CD4-positive, alpha-beta T cell (primary cell): ENCODE data around the gene DSC3. TPM values are rescaled to one million over a fixed set of nuclear protein-coding genes. Genes with fewer than 3 reads are reported as not detected.
A peak's percentile ranks its signal among the peaks of the same experiment; 100 is the strongest.

Experiments
- ATAC-seq: fragments of 200-7000 bp; cut with Tn5 transposase; one replicate; pipeline ENCODE4 v1.10.0; 2022; ENCODE audit warnings: mild to moderate bottlenecking; ENCODE audit not compliant: poor library complexity
- CTCF ChIA-PET: fragments of 350-600 bp; sonication (Branson Sonifier 250); formaldehyde crosslinking; loops from one replicate; lab custom pipeline; 2021; ENCODE audit warnings: antibody characterized with exemption, inconsistent platforms; lab: Charles Lee
- POLR2A ChIA-PET: fragments of 350-600 bp; sonication (Branson Sonifier 250); formaldehyde crosslinking; loops from one replicate; lab custom pipeline; 2021; ENCODE audit warnings: antibody characterized with exemption, inconsistent platforms; lab: Charles Lee
- DNase-seq, 14 experiments: peaks; one replicate each; pipeline ENCODE4 v3.0.0-alpha.2; 2013 to 2020; ENCODE audit warnings: mixed read lengths in 2 of 14
- H3K27ac ChIP-seq, 2 donors: one replicate each; pipeline versions ENCODE4 v1.5.1 to v1.7.0; 2013; ENCODE audit warnings: low read length in 2 of 2, low read depth in 1 of 2, mild to moderate bottlenecking in 1 of 2
- H3K27me3 ChIP-seq, 2 experiments: 1 replicate in 1 of 2; 2 replicates in 1 of 2; pipeline versions ENCODE4 v1.6.1 to v1.7.0; 2013; ENCODE audit warnings: low read length in 2 of 2, control low read depth in 1 of 2, mild to moderate bottlenecking in 1 of 2, moderate library complexity in 1 of 2; ENCODE audit not compliant: insufficient read depth in 2 of 2, control insufficient read depth in 1 of 2
- H3K36me3 ChIP-seq: one replicate; pipeline ENCODE4 v1.6.1; 2013; ENCODE audit warnings: low read length, control low read depth; ENCODE audit not compliant: insufficient read depth
- H3K4me1 ChIP-seq: one replicate; pipeline ENCODE4 v1.6.1; 2013; ENCODE audit warnings: low read length, control low read depth; ENCODE audit not compliant: insufficient read depth
- H3K4me3 ChIP-seq: one replicate; pipeline ENCODE4 v1.5.1; 2013; ENCODE audit warnings: mild to moderate bottlenecking, low read length, moderate library complexity
- H3K9me3 ChIP-seq, 2 experiments: 1 replicate in 1 of 2; 2 replicates in 1 of 2; pipeline versions ENCODE4 v1.6.1 to v1.7.0; 2013; ENCODE audit warnings: low read length in 2 of 2, mild to moderate bottlenecking in 2 of 2, control low read depth in 1 of 2, moderate library complexity in 1 of 2; ENCODE audit not compliant: control insufficient read depth in 1 of 2, insufficient read depth in 1 of 2
- H3K27ac Mint-ChIP-seq: one replicate; pipeline ENCODE4 v1.8.0; 2020; ENCODE audit warnings: mixed read lengths
- H3K27me3 Mint-ChIP-seq: one replicate; pipeline ENCODE4 v1.8.0; 2021; ENCODE audit warnings: mixed read lengths
- H3K36me3 Mint-ChIP-seq: one replicate; pipeline ENCODE4 v1.8.0; 2021; ENCODE audit warnings: low read depth, mixed read lengths
- H3K4me1 Mint-ChIP-seq: one replicate; pipeline ENCODE4 v1.8.0; 2021; ENCODE audit warnings: low read depth, mixed read lengths
- H3K4me3 Mint-ChIP-seq: one replicate; pipeline ENCODE4 v1.8.0; 2020; ENCODE audit warnings: mild to moderate bottlenecking, mixed read lengths
- H3K9me3 Mint-ChIP-seq: one replicate; pipeline ENCODE4 v1.8.0; 2020; ENCODE audit warnings: mixed read lengths
- intact Hi-C, 2 experiments: fragments of 100-400 bp; cut with DNase I in 1 of 2; cut with micrococcal nuclease in 1 of 2; formaldehyde crosslinking; loops; one replicate each; pipeline versions ENCODE4 v1.15.1 to v1.9.0; 2023 to 2025; cut with DNase I, micrococcal nuclease
- total RNA-seq, 174 experiments: library from RNA in 2 of 174; stranded (reverse) in 2 of 174; gene quantifications; one replicate each; pipeline ENCODE4 v1.2.3 and lab custom pipeline; 2021 to 2026
- TF ChIP-seq, protein P1 (sequence below): fragments of 200-600 bp; IDR thresholded peaks from one replicate; pipeline ENCODE4 v1.8.0; 2022; ENCODE audit warnings: antibody characterized with exemption, mild to moderate bottlenecking

The DSC3 gene
- total RNA-seq, 2 experiments from 2014 or later, result not detected

DNA sequence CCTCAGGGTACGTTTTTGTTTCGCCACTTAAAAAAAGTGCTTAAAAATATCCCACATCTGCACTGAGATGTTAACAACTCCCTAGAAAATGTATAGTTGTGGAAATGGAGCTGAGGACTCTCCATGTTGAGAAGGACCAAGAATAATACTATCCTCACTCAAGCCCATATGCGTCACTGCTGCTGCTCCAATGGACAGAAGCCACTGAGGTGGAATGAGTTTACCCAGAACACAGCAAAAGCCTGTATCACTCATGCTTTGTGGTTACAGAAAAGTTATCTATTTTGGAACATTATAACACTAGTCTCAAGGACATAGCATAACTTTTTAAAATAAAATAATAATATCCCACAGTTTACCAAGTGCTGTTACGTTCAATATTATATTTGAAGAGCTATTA, 31.9 kb downstream of the DSC3 start:
- ChIA-PET POLR2A (no interaction called here), CTCF (no interaction called here)
- TF ChIP-seq, protein P1, sequence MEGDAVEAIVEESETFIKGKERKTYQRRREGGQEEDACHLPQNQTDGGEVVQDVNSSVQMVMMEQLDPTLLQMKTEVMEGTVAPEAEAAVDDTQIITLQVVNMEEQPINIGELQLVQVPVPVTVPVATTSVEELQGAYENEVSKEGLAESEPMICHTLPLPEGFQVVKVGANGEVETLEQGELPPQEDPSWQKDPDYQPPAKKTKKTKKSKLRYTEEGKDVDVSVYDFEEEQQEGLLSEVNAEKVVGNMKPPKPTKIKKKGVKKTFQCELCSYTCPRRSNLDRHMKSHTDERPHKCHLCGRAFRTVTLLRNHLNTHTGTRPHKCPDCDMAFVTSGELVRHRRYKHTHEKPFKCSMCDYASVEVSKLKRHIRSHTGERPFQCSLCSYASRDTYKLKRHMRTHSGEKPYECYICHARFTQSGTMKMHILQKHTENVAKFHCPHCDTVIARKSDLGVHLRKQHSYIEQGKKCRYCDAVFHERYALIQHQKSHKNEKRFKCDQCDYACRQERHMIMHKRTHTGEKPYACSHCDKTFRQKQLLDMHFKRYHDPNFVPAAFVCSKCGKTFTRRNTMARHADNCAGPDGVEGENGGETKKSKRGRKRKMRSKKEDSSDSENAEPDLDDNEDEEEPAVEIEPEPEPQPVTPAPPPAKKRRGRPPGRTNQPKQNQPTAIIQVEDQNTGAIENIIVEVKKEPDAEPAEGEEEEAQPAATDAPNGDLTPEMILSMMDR, result no peak
- intact Hi-C loops, result no loop called here
- Mint-ChIP-seq H3K4me3 (no peak overlapping the region), H3K27me3 (no peaks in the 10 kb centered on the region), H3K9me3 (peaks cover 2% of the 10 kb centered on the region), H3K27ac (no peak overlapping the region), H3K4me1 (no peaks in the 10 kb centered on the region), H3K36me3 (no peaks in the 10 kb centered on the region)
- no peaks in the 10 kb centered on the region for H3K27me3 ChIP-seq
- H3K4me3 ChIP-seq, result no peak overlapping the region
- DNase-seq, result no peak
- no peak overlapping the region for H3K27ac ChIP-seq
- no peaks in the 10 kb centered on the region for H3K36me3 ChIP-seq
- H3K9me3 ChIP-seq, result no peaks in the 10 kb centered on the region
- no peak for ATAC-seq
- no peaks in the 10 kb centered on the region for H3K4me1 ChIP-seq

DNA sequence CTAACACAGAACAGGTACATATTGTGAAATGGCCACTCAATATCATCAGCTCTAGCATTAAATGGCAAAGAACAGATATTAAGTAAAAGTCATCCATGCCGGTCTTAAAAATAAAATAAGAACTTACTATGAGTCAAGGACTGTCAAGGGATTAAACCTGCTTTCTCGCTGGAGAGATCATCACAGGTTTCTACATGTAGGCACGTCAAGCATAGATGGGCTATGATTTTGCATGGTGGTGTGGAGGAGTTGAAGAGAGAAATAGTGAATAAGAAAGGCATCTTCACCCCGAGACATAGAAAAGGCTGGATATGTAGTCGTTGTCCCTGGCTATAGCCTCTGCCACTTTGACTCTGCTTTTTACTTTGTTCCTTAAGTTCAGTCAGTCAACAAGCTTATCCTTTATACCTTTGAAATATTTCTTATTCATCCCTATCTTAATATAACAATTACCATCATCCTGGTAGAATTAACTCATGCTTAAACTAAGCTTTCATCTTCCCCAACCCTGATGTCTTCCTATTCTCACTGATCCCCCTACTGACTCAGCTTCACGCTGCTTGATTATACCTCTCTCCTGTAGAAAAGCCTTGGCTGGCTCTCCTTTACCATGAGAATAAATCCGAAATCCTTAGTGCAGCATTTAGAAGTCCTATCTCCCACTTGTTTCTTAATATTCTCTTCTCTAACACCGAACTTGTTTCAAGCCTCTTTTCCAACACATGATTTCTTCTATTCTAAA, 42.5 kb downstream of the DSC3 start:
- no peak overlapping the region for H3K27ac Mint-ChIP-seq
- ChIA-PET POLR2A (no interaction called here), CTCF (no interaction called here)
- intact Hi-C loops, result loop anchor here in 1 of 2 experiments (10.0 kb wide), 2 partner anchors 555 to 725 kb away; no protein-coding TSS in a partner anchor
- H3K36me3 ChIP-seq, result no peaks in the 10 kb centered on the region
- DNase-seq (no peak), ATAC-seq (no peak)
- no peak overlapping the region for H3K4me3 Mint-ChIP-seq
- H3K4me3 ChIP-seq, result no peak overlapping the region
- peaks cover 2% of the 10 kb centered on the region for H3K9me3 Mint-ChIP-seq
- H3K27me3 Mint-ChIP-seq, result no peaks in the 10 kb centered on the region
- H3K4me1 ChIP-seq, result no peaks in the 10 kb centered on the region
- H3K36me3 Mint-ChIP-seq, result no peaks in the 10 kb centered on the region
- no peaks in the 10 kb centered on the region for H3K4me1 Mint-ChIP-seq
- H3K27ac ChIP-seq, result no peak overlapping the region
- TF ChIP-seq, protein P1, result no peak
- H3K9me3 ChIP-seq, result peaks cover 0 to 3% of the 10 kb centered on the region in 2 experiments
- no peaks in the 10 kb centered on the region for H3K27me3 ChIP-seq

DNA sequence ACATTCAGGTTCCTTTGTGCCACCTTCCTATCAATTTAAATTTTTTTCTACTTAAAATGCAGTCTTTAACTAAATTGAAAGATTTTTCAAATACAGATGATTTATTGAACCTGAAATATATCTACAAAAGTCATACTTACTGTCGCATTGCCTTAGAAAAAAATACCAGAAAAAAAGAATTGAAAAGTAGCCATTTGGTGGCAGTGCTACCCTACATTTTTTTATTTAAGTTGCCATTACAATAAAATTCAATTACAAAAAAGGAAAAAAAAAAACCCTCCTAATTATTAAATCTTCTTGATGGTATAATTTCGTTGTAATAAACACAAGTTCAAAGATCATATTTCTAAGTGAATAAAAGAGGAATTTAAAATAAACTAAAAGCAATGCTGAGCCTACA, 43.4 kb downstream of the DSC3 start:
- POLR2A ChIA-PET, result no interaction called here
- Mint-ChIP-seq H3K9me3 (peaks cover 2% of the 10 kb centered on the region), H3K27ac (no peak overlapping the region)

More for the DNA sequence above, 43.4 kb downstream of the DSC3 start:
- no peaks in the 10 kb centered on the region for H3K27me3 Mint-ChIP-seq
- ATAC-seq (no peak), DNase-seq (no peak)
- no peak overlapping the region for H3K4me3 Mint-ChIP-seq
- intact Hi-C loops, result loop anchor here in 1 of 2 experiments (10.0 kb wide), 1 partner anchor 726 kb away; no protein-coding TSS in a partner anchor
- Histone ChIP-seq H3K4me1 (no peaks in the 10 kb centered on the region), H3K36me3 (no peaks in the 10 kb centered on the region), H3K27ac (no peak overlapping the region), H3K27me3 (no peaks in the 10 kb centered on the region), H3K9me3 (peaks cover 0 to 3% of the 10 kb centered on the region in 2 experiments), H3K4me3 (no peak overlapping the region)
- H3K4me1 Mint-ChIP-seq, result no peaks in the 10 kb centered on the region
- TF ChIP-seq, protein P1, result peak; percentile 10
- H3K36me3 Mint-ChIP-seq, result no peaks in the 10 kb centered on the region
- CTCF ChIA-PET, result no interaction called here
